Measurements from ENCODE around the gene GNAI3. TPM values are rescaled to one million over a fixed set of nuclear protein-coding genes. Genes with fewer than 3 reads are reported as not detected.

Gene GNAI3
- total and polyA plus RNA-seq, 2 donors (not counting 3 experiments of a cell fraction or from before 2014, with no cell fraction given), result 5.0 to 14.0 TPM

GRCh38 chr1:109569323-109569722 lies 20.9 kb downstream of the GNAI3 start:
- peaks cover 93% of the 10 kb centered on the region for H3K79me2 ChIP-seq (ENCODE audit: control insufficient read depth, insufficient read depth, low read length)
- CTCF ChIA-PET, result interaction anchor here (0.8 to 2.9 kb wide), 8 partner anchors 10 to 71 kb away, joined by 3 to 16 read pairs (median 4); no protein-coding TSS in a partner anchor
- POLR2A ChIA-PET, result no interaction called here
- no peak for TF ChIP-seq POLR2A (IDR thresholded peaks at IDR 0.05; ENCODE audit: low read depth, low read length)
- no peak for TF ChIP-seq GATA2 (IDR thresholded peaks at IDR 0.05; ENCODE audit: insufficient read depth, insufficient read length, low read depth, low read length)
- no peak for TF ChIP-seq EZH2 (IDR thresholded peaks at IDR 0.05; ENCODE audit: borderline replicate concordance, low read depth, low read length, severe bottlenecking)
- TF ChIP-seq CTCF (IDR thresholded peaks at IDR 0.05; ENCODE audit: extremely low read depth in 1 of 2, insufficient read depth in 1 of 2, low read depth in 1 of 2, low read length in 2 of 2), result no peak
- TF ChIP-seq JUN (IDR thresholded peaks at IDR 0.05; ENCODE audit: borderline replicate concordance, insufficient read depth, insufficient read length, low read depth), result no peak
- TF ChIP-seq FOS (IDR thresholded peaks at IDR 0.05; ENCODE audit: borderline replicate concordance, insufficient read depth, low read length), result no peak
- TF ChIP-seq MYC (IDR thresholded peaks at IDR 0.05; ENCODE audit: low read depth, low read length), result no peak
- TF ChIP-seq POLR2AphosphoS5 (IDR thresholded peaks at IDR 0.05; ENCODE audit: insufficient read depth, low read depth, low read length), result no peak
- TF ChIP-seq, protein P1, sequence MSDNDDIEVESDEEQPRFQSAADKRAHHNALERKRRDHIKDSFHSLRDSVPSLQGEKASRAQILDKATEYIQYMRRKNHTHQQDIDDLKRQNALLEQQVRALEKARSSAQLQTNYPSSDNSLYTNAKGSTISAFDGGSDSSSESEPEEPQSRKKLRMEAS (IDR thresholded peaks at IDR 0.05; ENCODE audit: insufficient read depth, insufficient read length), result no peak
- no TSS peak for BruUV-seq (replicated peaks)
- no peak overlapping the region for H3K27ac ChIP-seq (ENCODE audit: insufficient read depth, low read depth, low read length)
- no peaks in the 10 kb centered on the region for H3K9me3 ChIP-seq (replicated peaks; ENCODE audit: control insufficient read depth, insufficient read depth, low read length)
- no peak overlapping the region for H2AFZ ChIP-seq (ENCODE audit: low read depth, low read length)
- H3K36me3 ChIP-seq (ENCODE audit: control insufficient read depth in 2 of 2, extremely low read depth in 1 of 2, insufficient read depth in 2 of 2, low read length in 2 of 2), result no peaks in the 10 kb centered on the region
- peak overlapping the region; percentile 16 for H3K4me2 ChIP-seq (ENCODE audit: insufficient read depth, low read length)
- H3K27me3 ChIP-seq (ENCODE audit: control insufficient read depth in 2 of 2, insufficient read depth in 2 of 2, low read length in 2 of 2), result no peaks in the 10 kb centered on the region
- dilution Hi-C loops (cut with MboI; ENCODE audit: extremely low pct_ligation_motif_present, low sequenced_read_pairs), result no loop called here
- peaks cover 17% of the 10 kb centered on the region for H4K20me1 ChIP-seq (replicated peaks; ENCODE audit: control insufficient read depth, extremely low read depth, insufficient read depth, low read length)
- H3K4me3 ChIP-seq (replicated peaks in 1 of 3; ENCODE audit: insufficient read depth in 1 of 3, low read depth in 1 of 3, low read length in 3 of 3), result no peak overlapping the region
- no peaks in the 10 kb centered on the region for H3K9me1 ChIP-seq (replicated peaks; ENCODE audit: control insufficient read depth, extremely low read depth, insufficient read depth, low read length)
- DNase-seq (ENCODE audit: low read depth, low spot score) (peak; percentile 48), FAIRE-seq (no peak)
- H3K4me1 ChIP-seq (ENCODE audit: control insufficient read depth, extremely low read depth, insufficient read depth, low read length), result peaks cover 12% of the 10 kb centered on the region
- no peak overlapping the region for H3K9ac ChIP-seq (replicated peaks; ENCODE audit: extremely low read depth, insufficient read depth, low read length)
- intact Hi-C loops (cut with micrococcal nuclease), result no loop called here

All from endothelial cell of umbilical vein (primary cell).